GM18526 (cell line): Measurements from ENCODE around the gene ADCY5.

Source experiments
- POLR2A ChIP-seq: IDR thresholded peaks from 3 replicates; pipeline ENCODE4 v1.6.1; 2011; ENCODE audit not compliant: insufficient read length; ENCODE audit errors: extremely low read depth

ADCY5 gene

GRCh38 chr3:123377243-123377740 is 71.6 kb downstream of the ADCY5 start:
- TF ChIP-seq POLR2A: no peak

- TF ChIP-seq POLR2A: no peak
Observed at GRCh38 chr3:123376451-123377242, 72.2 kb downstream of the ADCY5 start.

GRCh38 chr3:123375014-123375940 is 73.6 kb downstream of the ADCY5 start:
- TF ChIP-seq POLR2A: no peak

- TF ChIP-seq POLR2A: no peak
Observed at GRCh38 chr3:123374016-123374415, 74.9 kb downstream of the ADCY5 start.

- TF ChIP-seq POLR2A: no peak
Observed at GRCh38 chr3:123373474-123373987, 75.4 kb downstream of the ADCY5 start.

GRCh38 chr3:123372686-123373473 is 76.0 kb downstream of the ADCY5 start:
- TF ChIP-seq POLR2A: no peak

- no peak for TF ChIP-seq POLR2A
Observed at GRCh38 chr3:123371859-123372685, 76.8 kb downstream of the ADCY5 start.

GRCh38 chr3:123371426-123371825 is 77.5 kb downstream of the ADCY5 start:
- TF ChIP-seq POLR2A: no peak

GRCh38 chr3:123370819-123371218 is 78.1 kb downstream of the ADCY5 start:
- TF ChIP-seq POLR2A: no peak

GRCh38 chr3:123369085-123369484 is 79.8 kb downstream of the ADCY5 start:
- no peak for TF ChIP-seq POLR2A

GRCh38 chr3:123367467-123368154 is 81.3 kb downstream of the ADCY5 start:
- no peak for TF ChIP-seq POLR2A

GRCh38 chr3:123365450-123366143 is 83.3 kb downstream of the ADCY5 start:
- no peak for TF ChIP-seq POLR2A

- no peak for TF ChIP-seq POLR2A
Observed at GRCh38 chr3:123361071-123361470, 87.8 kb downstream of the ADCY5 start.
